ENCODE measurements around the gene RAPGEF6.
"Not testable (repeated sequence)": the region's sequence is repeated elsewhere in the genome, so short reads cannot be mapped to it uniquely, and the experiment has no call there.

Gene RAPGEF6

GRCh38 chr5:131406076-131406475 lies 229.0 kb downstream of the RAPGEF6 start:
- Histone ChIP-seq H3K27me3 (ENCODE audit: control insufficient read depth in 1 of 2, insufficient read depth in 2 of 2, low read length in 2 of 2) (no peaks in the 10 kb centered on the region), H3K4me1 (ENCODE audit: insufficient read depth, low read length) (no peaks in the 10 kb centered on the region), H3K9ac (ENCODE audit: low read length) (no peak overlapping the region), H3K4me3 (ENCODE audit: low read depth in 1 of 2, low read length in 2 of 2) (no peak overlapping the region), H3K36me3 (ENCODE audit: insufficient read depth, low read length) (peaks cover 7% of the 10 kb centered on the region), H3K27ac (ENCODE audit: low read depth, low read length) (no peak overlapping the region), H3K9me3 (ENCODE audit: low read length) (no peaks in the 10 kb centered on the region)

- H3K27me3 ChIP-seq (ENCODE audit: control insufficient read depth in 1 of 2, insufficient read depth in 2 of 2, low read length in 2 of 2): no peaks in the 10 kb centered on the region
- no peak overlapping the region for H3K4me3 ChIP-seq (ENCODE audit: low read depth in 1 of 2, low read length in 2 of 2)
- no peak overlapping the region for H3K9ac ChIP-seq (ENCODE audit: low read length)
- H3K9me3 ChIP-seq (ENCODE audit: low read length): no peaks in the 10 kb centered on the region
- no peak overlapping the region for H3K27ac ChIP-seq (ENCODE audit: low read depth, low read length)
- peaks cover 7% of the 10 kb centered on the region for H3K36me3 ChIP-seq (ENCODE audit: insufficient read depth, low read length)
- no peaks in the 10 kb centered on the region for H3K4me1 ChIP-seq (ENCODE audit: insufficient read depth, low read length)
Observed at GRCh38 chr5:131405674-131406073, 229.4 kb downstream of the RAPGEF6 start.

GRCh38 chr5:131400585-131400984 lies 234.4 kb downstream of the RAPGEF6 start:
- H3K36me3 ChIP-seq (ENCODE audit: insufficient read depth, low read length): no peaks in the 10 kb centered on the region
- no peak overlapping the region for H3K27ac ChIP-seq (ENCODE audit: low read depth, low read length)
- H3K4me3 ChIP-seq (ENCODE audit: low read depth in 1 of 2, low read length in 2 of 2): no peak overlapping the region
- no peak overlapping the region for H3K9ac ChIP-seq (ENCODE audit: low read length)
- H3K27me3 ChIP-seq (ENCODE audit: control insufficient read depth in 1 of 2, insufficient read depth in 2 of 2, low read length in 2 of 2): no peaks in the 10 kb centered on the region
- H3K9me3 ChIP-seq (ENCODE audit: low read length): no peaks in the 10 kb centered on the region
- H3K4me1 ChIP-seq (ENCODE audit: insufficient read depth, low read length): peaks cover 8% of the 10 kb centered on the region

GRCh38 chr5:131399007-131399406 lies 236.0 kb downstream of the RAPGEF6 start:
- H3K27ac ChIP-seq (ENCODE audit: low read depth, low read length); H3K4me3 ChIP-seq (ENCODE audit: low read depth in 1 of 2, low read length in 2 of 2); H3K36me3 ChIP-seq (ENCODE audit: insufficient read depth, low read length); H3K27me3 ChIP-seq (ENCODE audit: control insufficient read depth in 1 of 2, insufficient read depth in 2 of 2, low read length in 2 of 2); H3K9ac ChIP-seq (ENCODE audit: low read length); H3K9me3 ChIP-seq (ENCODE audit: low read length); H3K4me1 ChIP-seq (ENCODE audit: insufficient read depth, low read length): not testable (repeated sequence)

- peaks cover 5% of the 10 kb centered on the region for H3K36me3 ChIP-seq (ENCODE audit: insufficient read depth, low read length)
- no peak overlapping the region for H3K27ac ChIP-seq (ENCODE audit: low read depth, low read length)
- no peak overlapping the region for H3K4me3 ChIP-seq (ENCODE audit: low read depth in 1 of 2, low read length in 2 of 2)
- no peak overlapping the region for H3K9ac ChIP-seq (ENCODE audit: low read length)
- no peaks in the 10 kb centered on the region for H3K9me3 ChIP-seq (ENCODE audit: low read length)
- H3K27me3 ChIP-seq (ENCODE audit: control insufficient read depth in 1 of 2, insufficient read depth in 2 of 2, low read length in 2 of 2): no peaks in the 10 kb centered on the region
- H3K4me1 ChIP-seq (ENCODE audit: insufficient read depth, low read length): peaks cover 16% of the 10 kb centered on the region
Observed at GRCh38 chr5:131396630-131397273, 238.3 kb downstream of the RAPGEF6 start.

- Histone ChIP-seq H3K27me3 (ENCODE audit: control insufficient read depth in 1 of 2, insufficient read depth in 2 of 2, low read length in 2 of 2) (no peaks in the 10 kb centered on the region), H3K36me3 (ENCODE audit: insufficient read depth, low read length) (peaks cover 5% of the 10 kb centered on the region), H3K9me3 (ENCODE audit: low read length) (no peaks in the 10 kb centered on the region), H3K4me1 (ENCODE audit: insufficient read depth, low read length) (peaks cover 16% of the 10 kb centered on the region), H3K4me3 (ENCODE audit: low read depth in 1 of 2, low read length in 2 of 2) (no peak overlapping the region), H3K9ac (ENCODE audit: low read length) (no peak overlapping the region), H3K27ac (ENCODE audit: low read depth, low read length) (no peak overlapping the region)
Observed at GRCh38 chr5:131396015-131396414, 239.0 kb downstream of the RAPGEF6 start.

- no peaks in the 10 kb centered on the region for H3K9me3 ChIP-seq (ENCODE audit: low read length)
- no peaks in the 10 kb centered on the region for H3K27me3 ChIP-seq (ENCODE audit: control insufficient read depth in 1 of 2, insufficient read depth in 2 of 2, low read length in 2 of 2)
- H3K36me3 ChIP-seq (ENCODE audit: insufficient read depth, low read length): peaks cover 5% of the 10 kb centered on the region
- peaks cover 16% of the 10 kb centered on the region for H3K4me1 ChIP-seq (ENCODE audit: insufficient read depth, low read length)
- no peak overlapping the region for H3K4me3 ChIP-seq (ENCODE audit: low read depth in 1 of 2, low read length in 2 of 2)
- no peak overlapping the region for H3K27ac ChIP-seq (ENCODE audit: low read depth, low read length)
- no peak overlapping the region for H3K9ac ChIP-seq (ENCODE audit: low read length)
Observed at GRCh38 chr5:131394128-131394527, 240.9 kb downstream of the RAPGEF6 start.

GRCh38 chr5:131393498-131393968 lies 241.5 kb downstream of the RAPGEF6 start:
- peaks cover 16% of the 10 kb centered on the region for H3K4me1 ChIP-seq (ENCODE audit: insufficient read depth, low read length)

GRCh38 chr5:131392466-131393095 lies 242.4 kb downstream of the RAPGEF6 start:
- H3K4me1 ChIP-seq (ENCODE audit: insufficient read depth, low read length): peaks cover 16% of the 10 kb centered on the region
- no peak overlapping the region for H3K27ac ChIP-seq (ENCODE audit: low read depth, low read length)
- H3K9me3 ChIP-seq (ENCODE audit: low read length): no peaks in the 10 kb centered on the region
- H3K27me3 ChIP-seq (ENCODE audit: control insufficient read depth in 1 of 2, insufficient read depth in 2 of 2, low read length in 2 of 2): no peaks in the 10 kb centered on the region
- peaks cover 5% of the 10 kb centered on the region for H3K36me3 ChIP-seq (ENCODE audit: insufficient read depth, low read length)
- H3K4me3 ChIP-seq (ENCODE audit: low read depth in 1 of 2, low read length in 2 of 2): no peak overlapping the region
- H3K9ac ChIP-seq (ENCODE audit: low read length): no peak overlapping the region

More at GRCh38 chr5:131393498-131393968, 241.5 kb downstream of the RAPGEF6 start:
- H3K9me3 ChIP-seq (ENCODE audit: low read length): no peaks in the 10 kb centered on the region
- no peak overlapping the region for H3K27ac ChIP-seq (ENCODE audit: low read depth, low read length)
- H3K36me3 ChIP-seq (ENCODE audit: insufficient read depth, low read length): peaks cover 5% of the 10 kb centered on the region
- no peak overlapping the region for H3K9ac ChIP-seq (ENCODE audit: low read length)
- H3K4me3 ChIP-seq (ENCODE audit: low read depth in 1 of 2, low read length in 2 of 2): no peak overlapping the region
- no peaks in the 10 kb centered on the region for H3K27me3 ChIP-seq (ENCODE audit: control insufficient read depth in 1 of 2, insufficient read depth in 2 of 2, low read length in 2 of 2)

- Histone ChIP-seq H3K36me3 (ENCODE audit: insufficient read depth, low read length) (no peaks in the 10 kb centered on the region), H3K9ac (ENCODE audit: low read length) (no peak overlapping the region), H3K27me3 (ENCODE audit: control insufficient read depth in 1 of 2, insufficient read depth in 2 of 2, low read length in 2 of 2) (no peaks in the 10 kb centered on the region), H3K9me3 (ENCODE audit: low read length) (no peaks in the 10 kb centered on the region), H3K27ac (ENCODE audit: low read depth, low read length) (no peak overlapping the region), H3K4me1 (ENCODE audit: insufficient read depth, low read length) (peaks cover 8% of the 10 kb centered on the region), H3K4me3 (ENCODE audit: low read depth in 1 of 2, low read length in 2 of 2) (no peak overlapping the region)
Observed at GRCh38 chr5:131389869-131390265, 245.2 kb downstream of the RAPGEF6 start.

- Histone ChIP-seq H3K36me3 (ENCODE audit: insufficient read depth, low read length) (no peaks in the 10 kb centered on the region), H3K9ac (ENCODE audit: low read length) (no peak overlapping the region), H3K27ac (ENCODE audit: low read depth, low read length) (no peak overlapping the region), H3K27me3 (ENCODE audit: control insufficient read depth in 1 of 2, insufficient read depth in 2 of 2, low read length in 2 of 2) (no peaks in the 10 kb centered on the region), H3K4me3 (ENCODE audit: low read depth in 1 of 2, low read length in 2 of 2) (no peak overlapping the region), H3K9me3 (ENCODE audit: low read length) (no peaks in the 10 kb centered on the region), H3K4me1 (ENCODE audit: insufficient read depth, low read length) (peaks cover 8% of the 10 kb centered on the region)
Observed at GRCh38 chr5:131389096-131389868, 245.7 kb downstream of the RAPGEF6 start.
